Effector memory CD8-positive, alpha-beta T cell (primary cell): ENCODE measurements around the gene ACADVL.
"Not testable (repeated sequence)": the region's sequence is repeated elsewhere in the genome, so short reads cannot be mapped to it uniquely, and the experiment has no call there.

Source experiments
- ATAC-seq: fragments of 150-1000 bp; cut with Tn5 transposase; replicated peaks from 2 replicates; pipeline ENCODE4 v1.10.0; 2021; ENCODE audit warnings: mild to moderate bottlenecking, moderate library complexity
- DNase-seq, 3 experiments: peaks; one replicate each; pipeline ENCODE4 v3.0.0; 2021
- H3K27ac Mint-ChIP-seq, 2 donors: one replicate each; pipeline ENCODE4 v1.8.0; 2022; ENCODE audit warnings: mild to moderate bottlenecking in 2 of 2, mixed read lengths in 2 of 2, moderate library complexity in 2 of 2
- H3K27me3 Mint-ChIP-seq, 2 donors: one replicate each; pipeline ENCODE4 v1.8.0; 2022; ENCODE audit warnings: mixed read lengths in 2 of 2
- H3K36me3 Mint-ChIP-seq: one replicate; pipeline ENCODE4 v1.8.0; 2022; ENCODE audit warnings: mild to moderate bottlenecking, moderate library complexity, mixed read lengths; ENCODE audit not compliant: insufficient read depth
- H3K4me1 Mint-ChIP-seq, 2 donors: one replicate each; pipeline ENCODE4 v1.8.0; 2022; ENCODE audit warnings: low read depth in 2 of 2, mixed read lengths in 2 of 2
- H3K4me3 Mint-ChIP-seq, 2 donors: one replicate each; pipeline ENCODE4 v1.8.0; 2022; ENCODE audit warnings: mild to moderate bottlenecking in 2 of 2, mixed read lengths in 2 of 2, moderate library complexity in 2 of 2
- H3K9me3 Mint-ChIP-seq, 2 donors: one replicate each; pipeline ENCODE4 v1.8.0; 2022; ENCODE audit warnings: mixed read lengths in 2 of 2

The ACADVL gene

GRCh38 chr17:7237761-7238419 is 18.2 kb downstream of the ACADVL start:
- no peaks in the 10 kb centered on the region for H3K27me3 Mint-ChIP-seq
- H3K27ac Mint-ChIP-seq = peak overlapping the region; percentile 89 to 91
- ATAC-seq (peak; percentile 16), DNase-seq (peak; percentile 60 to 61 (median 61))
- no peaks in the 10 kb centered on the region for H3K9me3 Mint-ChIP-seq
- H3K36me3 Mint-ChIP-seq = peaks cover 86% of the 10 kb centered on the region
- peak overlapping the region; percentile 99 to 100 for H3K4me3 Mint-ChIP-seq
- H3K4me1 Mint-ChIP-seq = peaks cover 59 to 72% of the 10 kb centered on the region in 2 donors

GRCh38 chr17:7238420-7239090 is 18.8 kb downstream of the ACADVL start:
- Mint-ChIP-seq H3K4me1 (peaks cover 57 to 69% of the 10 kb centered on the region in 2 donors), H3K9me3 (no peaks in the 10 kb centered on the region), H3K27me3 (no peaks in the 10 kb centered on the region), H3K4me3 (peak overlapping the region; percentile 99 to 100), H3K36me3 (peaks cover 88% of the 10 kb centered on the region), H3K27ac (peak overlapping the region; percentile 89 to 91)
- peak in 2 of 3 experiments; percentile 18 to 33 for DNase-seq
- no peak for ATAC-seq

GRCh38 chr17:7239091-7240027 is 19.6 kb downstream of the ACADVL start, which contains the start of gene PHF23:
Gene PHF23 (minus strand): TSS chr17:7239457. CDS start chr17:7239279, 178 bp downstream.
- ATAC-seq = peak; percentile 66
- H3K27me3 Mint-ChIP-seq = no peaks in the 10 kb centered on the region
- H3K36me3 Mint-ChIP-seq = peaks cover 85% of the 10 kb centered on the region
- peaks cover 53 to 63% of the 10 kb centered on the region in 2 donors for H3K4me1 Mint-ChIP-seq
- peak; percentile 86 to 91 (median 90) for DNase-seq
- H3K27ac Mint-ChIP-seq = peak within 1 kb of the TSS; percentile 89 to 91
- H3K9me3 Mint-ChIP-seq = no peaks in the 10 kb centered on the region
- peak within 1 kb of the TSS; percentile 99 to 100 for H3K4me3 Mint-ChIP-seq

GRCh38 chr17:7240375-7240774 is 20.6 kb downstream of the ACADVL start:
- no peak for DNase-seq
- H3K4me1 Mint-ChIP-seq = peaks cover 46 to 54% of the 10 kb centered on the region in 2 donors
- H3K9me3 Mint-ChIP-seq = no peaks in the 10 kb centered on the region
- H3K27ac Mint-ChIP-seq = peak overlapping the region; percentile 38 to 89
- H3K27me3 Mint-ChIP-seq = no peaks in the 10 kb centered on the region
- peaks cover 83% of the 10 kb centered on the region for H3K36me3 Mint-ChIP-seq
- peak overlapping the region; percentile 99 to 100 for H3K4me3 Mint-ChIP-seq
- ATAC-seq = no peak

- ATAC-seq (no peak), DNase-seq (no peak)
- Mint-ChIP-seq H3K27ac (peak overlapping the region; percentile 98 to 99), H3K36me3 (peaks cover 84% of the 10 kb centered on the region), H3K4me3 (peak overlapping the region; percentile 99 to 100), H3K9me3 (no peaks in the 10 kb centered on the region), H3K27me3 (no peaks in the 10 kb centered on the region), H3K4me1 (peaks cover 42 to 47% of the 10 kb centered on the region in 2 donors)
These were observed 21.5 kb downstream of the ACADVL start for GRCh38 chr17:7241090-7241733.

GRCh38 chr17:7241783-7242716 is 22.3 kb downstream of the ACADVL start, which contains the start of gene GABARAP:
Gene GABARAP (minus strand): TSS chr17:7242449. CDS start chr17:7242330, 119 bp downstream.
- Mint-ChIP-seq H3K27me3 (no peaks in the 10 kb centered on the region), H3K36me3 (peaks cover 84% of the 10 kb centered on the region), H3K4me3 (peak within 1 kb of the TSS; percentile 99 to 100), H3K4me1 (peaks cover 37 to 40% of the 10 kb centered on the region in 2 donors), H3K9me3 (no peaks in the 10 kb centered on the region), H3K27ac (peak within 1 kb of the TSS; percentile 98 to 99)
- ATAC-seq (peak; percentile 45), DNase-seq (peak; percentile 88 to 93 (median 91))

- peak overlapping the region; percentile 99 to 100 for H3K4me3 Mint-ChIP-seq
- H3K4me1 Mint-ChIP-seq = peaks cover 33 to 37% of the 10 kb centered on the region in 2 donors
- H3K9me3 Mint-ChIP-seq = no peaks in the 10 kb centered on the region
- peaks cover 76% of the 10 kb centered on the region for H3K36me3 Mint-ChIP-seq
- H3K27ac Mint-ChIP-seq = peak overlapping the region; percentile 98 to 99
- H3K27me3 Mint-ChIP-seq = no peaks in the 10 kb centered on the region
- peak; percentile 53 for ATAC-seq
- DNase-seq = peak; percentile 90 to 95 (median 93)
These were observed 23.1 kb downstream of the ACADVL start for GRCh38 chr17:7242717-7243452.

- Mint-ChIP-seq H3K9me3 (no peaks in the 10 kb centered on the region), H3K36me3 (peaks cover 76% of the 10 kb centered on the region), H3K27ac (peak overlapping the region; percentile 98 to 99), H3K4me1 (peaks cover 32 to 37% of the 10 kb centered on the region in 2 donors), H3K4me3 (peak overlapping the region; percentile 99 to 100), H3K27me3 (no peaks in the 10 kb centered on the region)
- DNase-seq = no peak
- no peak for ATAC-seq
These were observed 23.7 kb downstream of the ACADVL start for GRCh38 chr17:7243453-7243729.

- H3K4me1 Mint-ChIP-seq = peaks cover 34 to 39% of the 10 kb centered on the region in 2 donors
- not testable (repeated sequence) for ATAC-seq, H3K27me3 Mint-ChIP-seq, DNase-seq, H3K9me3 Mint-ChIP-seq
- H3K27ac Mint-ChIP-seq = peak overlapping the region; percentile 98 to 99
- peaks cover 73% of the 10 kb centered on the region for H3K36me3 Mint-ChIP-seq
- H3K4me3 Mint-ChIP-seq = peak overlapping the region in 1 of 2 donors; percentile 100
These were observed 24.1 kb downstream of the ACADVL start for GRCh38 chr17:7243838-7244237.

GRCh38 chr17:7246779-7247178 is 27.0 kb downstream of the ACADVL start:
- ATAC-seq (no peak), DNase-seq (no peak)
- Mint-ChIP-seq H3K27ac (peak overlapping the region in 1 of 2 donors; percentile 66), H3K36me3 (peaks cover 58% of the 10 kb centered on the region), H3K27me3 (no peaks in the 10 kb centered on the region), H3K4me1 (peaks cover 28 to 34% of the 10 kb centered on the region in 2 donors), H3K4me3 (no peak overlapping the region), H3K9me3 (no peaks in the 10 kb centered on the region)

- Mint-ChIP-seq H3K27me3 (no peaks in the 10 kb centered on the region), H3K4me3 (no peak overlapping the region), H3K4me1 (peaks cover 28 to 33% of the 10 kb centered on the region in 2 donors), H3K9me3 (no peaks in the 10 kb centered on the region), H3K27ac (peak overlapping the region in 1 of 2 donors; percentile 61), H3K36me3 (peaks cover 52% of the 10 kb centered on the region)
- DNase-seq (no peak), ATAC-seq (no peak)
These were observed 29.1 kb downstream of the ACADVL start for GRCh38 chr17:7248796-7249195.
